Activated CD4-positive, alpha-beta T cell treated with anti-CD3 and anti-CD28 coated beads, Interleukin-2, amount 50 U/mL, for 48 hours (primary cell): ENCODE results near the gene PRELID1.
"Not testable (repeated sequence)": the region's sequence is repeated elsewhere in the genome, so short reads cannot be mapped to it uniquely, and the experiment has no call there.

Experiments
- DNase-seq, 2 experiments: peaks; one replicate each; pipeline ENCODE4 v3.0.0-alpha.2; 2020

The PRELID1 gene

DNA sequence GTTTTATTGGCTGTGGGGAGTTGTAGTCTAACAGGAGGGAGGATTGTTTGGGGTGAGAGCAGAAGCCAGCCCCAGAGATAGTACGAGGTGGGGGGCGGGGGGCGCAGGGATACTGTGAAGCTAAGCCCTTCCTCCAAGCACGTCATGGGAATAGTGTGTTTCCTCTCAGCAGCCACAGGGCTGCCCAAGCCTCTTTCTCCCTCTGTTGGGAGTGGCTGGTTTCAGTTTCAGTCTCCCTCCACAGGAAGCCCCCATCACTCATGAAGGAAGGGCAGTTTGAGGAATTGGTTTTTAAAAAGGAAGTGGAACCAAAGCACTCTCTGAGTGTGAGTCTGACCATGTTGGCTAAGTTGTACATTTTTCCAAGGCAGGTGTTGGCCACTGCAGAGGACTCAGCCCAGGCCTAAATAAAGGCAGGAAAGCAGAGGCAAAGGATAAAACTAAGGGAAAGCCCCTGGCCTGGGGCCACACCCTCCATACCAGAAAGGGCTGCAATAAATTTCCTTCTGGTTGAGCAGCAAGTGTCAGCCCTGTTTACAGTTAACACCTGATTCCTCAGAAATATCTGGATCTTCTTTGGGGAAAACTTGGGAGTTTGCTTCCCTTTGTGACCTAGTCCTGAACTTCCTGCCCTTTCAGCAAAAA, 3.2 kb upstream of the PRELID1 start:
- DNase-seq, result peak; percentile 31 to 52

GRCh38 chr5:177300951-177301350, 2.6 kb upstream of the PRELID1 start:
- no peak for DNase-seq

DNA sequence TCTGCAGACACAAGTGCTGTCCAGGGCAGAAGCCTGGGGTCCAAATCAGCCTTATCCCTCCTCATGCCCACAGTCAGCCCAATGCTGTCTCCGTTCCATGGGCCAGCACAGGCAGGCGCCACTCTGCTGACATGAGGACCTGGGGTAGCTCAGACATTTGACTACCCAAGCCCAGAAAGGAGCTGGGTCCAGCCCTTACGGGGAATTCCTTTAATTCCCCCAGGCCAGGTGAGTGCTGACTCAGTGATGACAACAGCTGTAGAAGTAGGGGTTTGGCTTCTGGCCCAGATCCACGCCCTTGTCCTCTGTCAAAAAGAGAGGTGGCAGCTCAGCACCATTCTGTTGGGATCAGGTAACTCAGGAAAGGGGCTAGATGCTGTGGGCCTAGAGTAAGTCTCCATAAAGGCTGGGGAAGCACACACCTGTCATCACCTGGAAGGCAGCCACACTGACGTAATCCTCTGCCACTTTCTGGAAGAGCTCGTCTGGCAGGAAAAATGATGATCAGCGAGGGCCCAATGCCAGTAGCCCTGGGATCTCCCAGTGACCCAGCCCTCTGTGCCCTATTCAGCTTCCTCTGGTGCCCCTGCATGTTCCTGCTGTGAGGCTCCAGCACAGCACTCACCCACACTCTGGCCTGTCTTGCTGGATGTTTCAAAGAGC, 2.0 kb upstream of the PRELID1 start:
- DNase-seq, result no peak

DNA sequence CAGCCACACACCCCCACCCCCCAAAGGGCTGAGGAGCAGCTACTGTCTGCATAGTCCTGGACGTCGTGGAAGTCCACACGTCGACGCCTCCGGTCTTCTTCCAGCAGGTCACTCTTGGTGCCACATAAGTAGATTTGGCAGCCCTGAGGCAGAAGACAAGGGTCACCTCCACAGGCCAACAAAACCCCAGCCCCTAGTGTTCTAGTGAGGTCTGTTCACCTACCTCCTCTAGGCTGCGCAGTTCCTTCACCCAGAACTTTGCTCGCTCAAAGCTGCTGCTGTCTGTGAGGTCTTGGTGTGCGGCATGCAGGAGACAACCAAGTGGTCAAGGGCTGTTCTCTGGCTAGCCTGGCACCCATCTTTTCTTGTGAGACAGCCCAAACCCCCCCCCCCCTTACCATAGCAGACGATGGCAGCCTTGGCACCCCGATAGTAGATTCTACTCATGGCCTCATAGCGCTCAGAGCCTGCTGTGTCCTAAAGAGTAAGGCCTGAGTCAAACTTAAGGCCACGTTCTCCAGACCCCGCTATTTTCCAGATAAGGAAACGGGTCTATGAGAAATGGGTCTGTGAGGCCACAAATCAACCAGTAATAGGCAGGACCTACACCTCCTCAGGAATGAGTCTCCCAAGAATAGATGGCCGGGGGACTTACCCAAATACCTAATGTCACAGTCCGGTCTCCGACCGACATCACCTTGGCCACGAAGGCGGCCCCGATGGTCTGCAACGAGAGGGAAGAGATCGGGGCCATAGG, 1.1 kb upstream of the PRELID1 start:
- no peak for DNase-seq

GRCh38 chr5:177303925-177304391, 359 bp downstream of the PRELID1 start:
- DNase-seq, result peak; percentile 25 to 37

DNA sequence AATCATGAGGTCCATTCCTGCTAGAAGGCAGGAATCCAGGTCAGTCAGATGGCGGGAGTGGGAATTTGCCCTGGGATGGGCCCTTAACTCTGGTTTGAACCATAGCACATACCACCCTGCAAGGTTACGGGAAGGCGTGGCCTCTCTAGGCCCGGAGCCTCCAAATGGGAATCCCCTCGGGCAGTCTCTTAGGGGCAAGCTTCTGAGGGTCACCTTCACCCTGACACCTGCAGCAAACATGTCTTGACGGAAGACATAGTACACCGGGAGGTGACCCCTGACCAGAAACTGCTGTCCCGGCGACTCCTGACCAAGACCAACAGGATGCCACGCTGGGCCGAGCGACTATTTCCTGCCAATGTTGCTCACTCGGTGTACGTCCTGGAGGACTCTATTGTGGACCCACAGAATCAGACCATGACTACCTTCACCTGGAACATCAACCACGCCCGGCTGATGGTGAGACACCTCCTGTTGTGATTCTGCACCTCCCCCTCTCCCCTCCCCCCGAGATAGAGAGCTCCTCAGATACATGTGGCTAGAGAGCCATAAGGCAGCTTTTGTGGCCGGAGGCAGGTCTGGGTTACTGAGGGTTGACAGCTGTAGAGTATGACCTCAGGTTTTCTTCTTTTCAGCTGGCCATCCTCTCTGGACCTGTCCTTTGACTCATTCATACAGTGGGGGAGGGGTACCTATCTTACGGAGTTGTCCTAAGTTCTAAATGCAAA, 957 bp downstream of the PRELID1 start:
- DNase-seq, result peak; percentile 29 to 34

- not testable (repeated sequence) for DNase-seq
Measured at GRCh38 chr5:177306103-177306640, 2.6 kb downstream of the PRELID1 start.

DNA sequence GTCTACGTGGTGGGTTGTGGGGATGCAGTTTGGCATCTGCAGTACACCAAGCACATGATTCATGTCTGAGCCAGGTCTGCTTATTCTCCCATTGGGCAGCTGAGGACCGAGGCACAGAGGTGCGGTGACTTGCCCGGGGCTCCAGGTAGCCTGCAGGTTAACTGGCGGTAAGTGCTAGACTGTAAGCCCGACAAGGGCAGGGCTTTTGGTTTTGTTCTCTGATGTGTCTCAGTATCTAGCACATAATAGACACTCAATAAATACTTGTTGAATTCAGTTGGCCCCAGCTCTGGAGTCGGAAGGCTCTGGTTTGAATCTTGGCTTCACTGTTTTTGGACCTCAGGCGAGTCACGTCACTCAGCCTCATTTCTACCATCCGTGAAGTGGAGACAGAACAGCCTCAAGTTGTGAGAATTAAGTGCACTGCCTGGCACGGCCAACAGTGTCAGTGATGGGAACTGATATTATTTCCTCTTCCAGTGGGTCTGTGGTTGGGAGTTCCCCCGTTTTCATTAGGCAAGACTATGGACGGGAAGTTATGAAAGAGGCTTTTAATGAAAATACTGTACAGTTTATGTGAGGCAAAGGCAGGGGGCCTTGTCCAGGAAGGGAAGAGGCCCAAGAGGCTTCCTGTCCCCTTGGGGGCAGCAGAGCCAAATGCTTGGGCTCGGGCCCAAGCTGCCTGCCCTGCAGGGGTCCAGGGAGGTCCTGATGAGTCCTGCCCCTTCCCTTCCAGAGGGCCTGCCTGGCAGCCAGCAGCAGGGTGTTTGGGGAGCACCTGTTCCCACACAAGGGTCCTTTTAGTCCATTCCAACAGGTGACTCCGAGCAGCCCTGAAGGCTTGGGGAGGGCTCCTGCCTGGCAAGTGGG, 3.3 kb downstream of the PRELID1 start:
- peak in 1 of 2 experiments; percentile 23 for DNase-seq

DNA sequence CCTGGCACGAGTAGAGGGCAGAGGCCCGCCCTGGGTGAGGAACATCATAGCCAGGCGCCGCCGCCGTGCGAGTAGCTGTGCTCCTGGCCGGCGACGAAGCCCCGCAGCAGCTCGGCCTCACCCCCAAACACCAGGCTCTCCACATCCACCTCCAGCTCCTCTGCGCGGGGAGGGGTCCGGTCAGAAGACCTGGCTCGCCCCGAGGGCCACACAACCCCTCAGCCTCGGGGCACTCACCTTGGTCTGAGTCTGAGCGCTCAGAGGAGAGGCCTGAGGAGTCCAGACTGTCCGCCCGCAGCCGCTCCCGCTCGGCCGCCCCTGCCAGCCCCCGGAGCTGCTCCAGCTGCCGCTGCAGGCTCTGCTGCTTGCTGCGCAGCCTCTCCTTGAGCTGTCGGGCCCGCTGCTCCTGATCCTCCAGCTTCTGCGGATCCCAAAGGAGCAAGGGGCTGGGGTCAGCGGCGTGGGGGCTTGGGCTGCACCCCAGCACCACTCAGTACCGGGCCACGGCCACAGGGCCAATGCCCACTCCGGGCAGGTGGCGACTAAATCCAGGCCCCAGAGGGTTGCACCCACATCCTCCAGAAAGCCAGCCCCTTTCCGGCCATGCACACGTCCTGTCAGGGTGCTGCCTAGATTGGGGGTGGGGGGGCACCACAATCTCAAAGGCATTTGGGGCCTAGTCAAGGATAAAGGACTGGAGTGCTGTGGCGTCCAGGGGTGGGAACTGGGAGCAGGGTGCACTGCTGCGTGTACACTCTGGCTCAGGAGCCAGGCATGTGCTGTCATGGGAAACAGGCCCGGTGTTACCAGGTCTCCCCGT, 4.2 kb downstream of the PRELID1 start:
- no peak for DNase-seq

GRCh38 chr5:177308740-177309139, 5.1 kb downstream of the PRELID1 start:
- DNase-seq, result no peak

- peak; percentile 75 to 81 for DNase-seq
Measured at GRCh38 chr5:177309351-177310191, 6.0 kb downstream of the PRELID1 start.

DNA sequence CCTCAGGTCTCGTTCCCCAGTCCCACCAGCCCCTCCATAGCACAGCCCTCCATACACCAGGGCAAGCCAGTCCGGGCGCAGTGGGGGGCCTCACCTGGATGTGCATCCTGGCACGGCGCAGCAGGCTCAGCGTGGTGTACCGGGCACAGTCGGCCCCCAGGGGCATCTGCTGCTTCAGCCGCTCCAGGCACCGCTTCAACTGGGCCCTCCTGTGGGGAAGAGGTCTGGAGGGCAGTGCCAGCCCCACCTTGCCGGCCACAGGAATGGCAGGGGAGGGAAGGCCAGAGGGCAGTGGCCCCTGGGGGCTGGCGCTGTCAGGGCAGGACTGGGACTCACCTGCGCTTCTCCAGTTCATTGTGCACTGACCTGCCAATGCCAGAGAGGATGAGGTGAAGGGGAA, 6.7 kb downstream of the PRELID1 start:
- no peak for DNase-seq

- DNase-seq, result peak; percentile 17 to 38
Measured at GRCh38 chr5:177310757-177311391, 7.3 kb downstream of the PRELID1 start.

- no peak for DNase-seq
Measured at GRCh38 chr5:177311392-177311722, 7.8 kb downstream of the PRELID1 start.

DNA sequence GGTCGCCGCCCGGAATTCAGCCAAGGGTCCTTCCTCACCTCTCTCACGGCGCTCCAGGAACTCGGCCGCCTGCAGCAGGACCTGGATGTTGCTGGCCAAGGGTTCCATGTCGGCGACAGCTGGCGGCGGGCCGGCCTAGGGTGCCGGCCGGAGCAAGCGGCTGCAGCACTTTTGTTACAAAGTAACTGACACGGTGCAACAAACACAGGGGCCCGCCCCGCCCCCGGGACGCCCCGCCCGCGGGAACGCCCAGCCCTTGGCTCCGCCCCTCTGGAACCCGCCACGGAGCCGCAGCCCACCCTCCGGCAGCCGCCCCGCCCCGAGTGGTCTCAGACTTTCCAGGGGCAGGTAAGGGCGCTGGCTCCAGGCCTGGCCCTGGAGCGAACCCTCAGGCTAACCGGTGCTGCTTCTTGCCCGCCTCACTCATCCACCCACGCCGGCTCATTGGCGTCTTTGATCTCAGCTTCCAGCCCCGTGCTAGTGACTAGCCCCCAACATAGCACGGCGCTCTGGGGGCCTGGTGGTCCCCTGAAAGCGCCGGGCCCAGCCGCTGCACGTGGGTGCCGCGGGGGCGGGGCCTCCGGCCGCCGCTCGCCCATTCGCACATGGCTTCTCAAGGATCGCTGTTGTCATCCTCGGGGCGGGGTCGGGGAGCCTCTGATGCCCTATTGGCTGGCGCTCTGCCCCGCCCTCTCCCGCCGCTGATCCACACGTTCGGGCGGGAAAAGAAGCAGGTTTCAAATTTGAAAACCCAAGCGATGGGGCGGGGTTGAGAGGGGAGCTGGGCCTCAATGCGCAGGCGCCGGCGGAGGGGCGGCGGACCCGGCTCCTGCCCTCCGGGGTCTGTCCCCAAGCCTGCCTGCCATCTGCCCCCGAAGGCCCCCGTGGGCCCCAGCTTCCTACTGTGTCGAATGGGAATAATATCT, 8.4 kb downstream of the PRELID1 start, which contains the start of gene MXD3:
TSS of gene MXD3 (minus strand) at position 176 of the 926 bp plus-strand sequence. CDS start at position 108, 68 bp downstream.
- DNase-seq, result peak; percentile 99

DNA sequence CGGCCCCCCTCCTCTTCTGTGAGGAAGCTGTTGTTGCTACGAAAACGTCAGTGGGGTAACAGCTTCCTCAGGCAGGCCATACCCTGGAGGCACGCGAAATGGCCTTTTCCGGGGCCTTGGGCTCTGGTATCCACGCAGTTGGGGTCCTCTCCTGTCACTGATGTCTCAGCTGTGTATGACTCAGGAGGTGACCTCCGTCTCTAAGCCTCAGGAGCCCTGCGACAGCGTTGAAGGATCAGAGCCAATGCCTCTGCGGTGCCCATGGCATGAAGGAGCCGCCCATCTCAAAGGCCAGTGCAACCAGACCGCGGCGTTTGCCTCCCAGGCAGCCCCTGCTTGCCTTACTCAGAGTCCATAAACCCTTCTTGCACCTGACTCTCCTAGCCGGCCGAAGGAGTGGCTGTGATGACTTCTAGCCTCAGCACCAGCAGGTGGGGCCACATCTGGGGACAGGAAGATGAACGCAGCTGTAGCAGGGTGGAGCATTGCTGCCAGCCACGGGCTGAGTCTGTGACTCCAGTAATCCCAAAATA, 9.1 kb downstream of the PRELID1 start:
- DNase-seq, result peak; percentile 60 to 70

DNA sequence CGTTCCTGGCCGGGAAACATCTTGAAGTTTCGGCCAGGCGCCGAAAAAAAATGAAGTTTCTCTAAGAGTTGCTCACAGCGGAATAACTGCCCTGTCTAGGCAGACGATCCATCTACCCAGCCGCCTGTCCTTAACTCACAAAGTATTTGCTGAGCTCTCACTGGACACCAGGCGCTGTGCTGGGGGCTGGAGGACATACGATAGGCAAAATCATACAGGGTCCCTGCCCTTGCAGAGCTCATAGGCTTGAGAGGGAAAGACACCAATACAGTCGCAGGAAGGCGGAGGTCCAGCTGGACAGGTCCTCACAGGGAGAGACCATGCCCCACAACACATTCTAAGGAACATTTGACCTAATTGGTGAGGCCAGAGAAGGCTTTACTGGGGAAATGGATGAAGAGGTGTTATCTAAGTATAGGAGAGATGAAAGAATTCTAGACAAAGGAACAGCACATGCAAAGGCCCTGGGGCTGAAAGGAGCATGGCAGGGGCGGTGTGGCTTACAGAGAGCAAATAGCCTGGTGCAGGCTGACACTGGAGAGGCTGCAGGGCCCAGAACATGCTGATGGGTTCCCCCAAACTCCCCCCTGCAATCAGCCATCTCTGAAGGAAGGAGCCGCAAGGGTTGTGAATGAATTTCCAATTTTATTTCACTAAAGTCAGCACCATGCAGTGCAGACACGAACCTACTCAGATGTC, 10.1 kb downstream of the PRELID1 start:
- no peak for DNase-seq
